GM19397 (cell line): ENCODE results near the gene ZNRF2.

Source experiments
- ATAC-seq: cut with Tn5 transposase; IDR thresholded peaks from one replicate; pipeline ENCODE4 v1.9.1; 2021; ENCODE audit warnings: mild to moderate bottlenecking, moderate library complexity; ENCODE audit not compliant: unreplicated experiment

Gene ZNRF2

GRCh38 chr7:30315589-30315988, 31.2 kb downstream of the ZNRF2 start:
- ATAC-seq: no peak

DNA sequence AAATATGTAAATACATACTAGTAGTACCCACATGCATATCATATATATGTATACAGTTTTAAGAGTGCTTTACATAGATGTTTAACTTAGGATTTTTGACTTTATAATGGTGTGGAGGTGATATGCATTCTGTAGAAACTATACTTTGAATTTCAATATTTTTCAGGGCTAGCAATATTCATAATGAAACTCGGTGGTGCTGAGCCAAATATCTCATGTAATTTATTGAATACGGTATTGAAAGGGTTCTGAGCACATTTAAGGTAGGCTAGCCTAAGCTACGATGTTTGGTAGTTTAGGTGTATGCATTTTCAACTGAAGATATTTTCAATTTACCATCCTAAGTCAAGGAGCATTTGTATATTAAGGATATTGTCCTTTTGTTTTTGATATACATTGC, 36.0 kb downstream of the ZNRF2 start:
- ATAC-seq: no peak

GRCh38 chr7:30321089-30321881, 36.9 kb downstream of the ZNRF2 start:
- no peak for ATAC-seq

DNA sequence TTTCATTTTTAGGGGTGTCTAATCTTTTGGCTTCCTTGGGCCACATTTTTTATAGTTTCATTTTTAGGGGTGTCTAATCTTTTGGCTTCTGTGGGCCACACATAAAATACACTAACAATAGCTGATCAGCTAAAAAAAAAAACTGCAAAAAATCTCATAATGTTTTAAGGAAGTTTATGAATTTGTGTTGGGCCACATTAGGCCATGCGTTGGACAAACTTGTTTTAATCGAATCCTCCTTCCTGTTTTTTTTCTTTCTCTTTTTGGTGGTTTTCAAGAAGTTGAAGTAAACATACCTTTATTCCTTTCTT, 37.4 kb downstream of the ZNRF2 start:
- ATAC-seq: no peak

DNA sequence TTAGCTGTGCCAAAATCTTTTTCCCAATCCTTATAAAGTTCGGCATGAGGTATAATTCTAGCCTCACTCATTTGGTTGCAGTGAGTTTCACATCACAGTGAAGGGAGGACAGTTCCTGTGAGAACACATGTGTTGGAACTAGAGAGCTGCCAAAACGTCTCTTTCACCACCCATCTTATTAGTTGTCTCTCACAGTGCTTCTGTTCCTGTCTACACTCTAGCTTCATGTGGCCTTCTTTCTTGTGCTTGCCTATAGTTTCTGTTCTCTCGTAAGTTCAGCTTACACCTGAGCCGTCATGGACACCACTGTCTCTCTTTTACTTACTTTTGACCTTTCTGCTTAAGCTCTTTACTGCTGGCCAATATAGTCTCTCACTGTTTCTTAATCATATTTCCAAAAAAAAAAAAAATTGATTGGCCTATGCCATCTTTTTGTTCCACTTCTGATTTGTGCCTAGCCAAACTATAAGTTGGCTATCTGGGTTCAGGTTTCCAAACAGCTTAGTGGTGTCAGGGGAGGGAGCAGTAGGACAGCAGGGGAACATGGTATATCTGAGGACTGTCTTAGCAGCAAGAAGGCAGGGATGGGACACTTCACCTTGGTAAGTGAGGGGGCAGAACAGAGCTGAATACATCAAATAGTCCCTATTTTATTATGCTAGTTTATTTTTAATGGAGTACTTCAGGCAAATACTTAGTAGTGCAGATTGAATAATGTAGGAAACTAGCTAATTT, 38.0 kb downstream of the ZNRF2 start:
- peak; percentile 72 for ATAC-seq

GRCh38 chr7:30323006-30323355, 38.6 kb downstream of the ZNRF2 start:
- peak; percentile 56 for ATAC-seq

GRCh38 chr7:30327813-30328212, 43.4 kb downstream of the ZNRF2 start:
- ATAC-seq: no peak

DNA sequence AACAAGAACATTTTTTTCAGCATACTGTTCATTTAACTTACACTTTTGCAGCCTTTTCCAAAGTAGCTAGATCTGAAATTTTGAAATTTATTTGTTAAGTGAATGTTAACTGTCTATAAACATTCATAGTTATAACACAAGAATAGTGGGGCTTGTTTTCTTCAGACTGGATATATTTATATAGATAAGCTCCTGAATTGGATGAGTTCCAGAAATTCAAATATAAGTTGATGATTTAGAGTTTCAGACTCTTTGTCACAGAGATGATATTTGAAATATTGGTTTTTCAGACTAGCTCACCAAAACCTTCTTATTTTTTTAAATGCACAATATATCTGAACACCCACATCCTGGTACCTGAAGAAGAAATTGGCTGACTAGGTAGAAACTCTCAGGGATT, 44.0 kb downstream of the ZNRF2 start:
- ATAC-seq: no peak

DNA sequence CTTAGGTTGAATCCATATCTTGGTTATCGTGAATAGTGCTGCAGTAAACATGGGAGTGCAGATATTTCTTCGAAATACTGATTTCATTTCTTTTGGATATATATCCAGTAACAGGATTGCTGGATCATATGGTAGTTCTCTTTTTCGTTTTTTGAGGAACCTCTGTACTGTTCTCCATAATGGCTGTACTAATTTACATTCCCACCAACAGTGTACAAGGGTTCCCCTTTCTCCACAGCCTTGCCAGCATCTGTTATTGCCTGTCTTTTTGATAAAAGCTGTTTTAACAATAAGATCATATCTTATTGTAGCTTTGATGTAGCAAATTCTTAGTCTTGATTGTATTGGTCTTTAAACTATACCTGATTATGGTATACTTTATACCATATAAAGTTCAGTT, 45.3 kb downstream of the ZNRF2 start:
- ATAC-seq: no peak

DNA sequence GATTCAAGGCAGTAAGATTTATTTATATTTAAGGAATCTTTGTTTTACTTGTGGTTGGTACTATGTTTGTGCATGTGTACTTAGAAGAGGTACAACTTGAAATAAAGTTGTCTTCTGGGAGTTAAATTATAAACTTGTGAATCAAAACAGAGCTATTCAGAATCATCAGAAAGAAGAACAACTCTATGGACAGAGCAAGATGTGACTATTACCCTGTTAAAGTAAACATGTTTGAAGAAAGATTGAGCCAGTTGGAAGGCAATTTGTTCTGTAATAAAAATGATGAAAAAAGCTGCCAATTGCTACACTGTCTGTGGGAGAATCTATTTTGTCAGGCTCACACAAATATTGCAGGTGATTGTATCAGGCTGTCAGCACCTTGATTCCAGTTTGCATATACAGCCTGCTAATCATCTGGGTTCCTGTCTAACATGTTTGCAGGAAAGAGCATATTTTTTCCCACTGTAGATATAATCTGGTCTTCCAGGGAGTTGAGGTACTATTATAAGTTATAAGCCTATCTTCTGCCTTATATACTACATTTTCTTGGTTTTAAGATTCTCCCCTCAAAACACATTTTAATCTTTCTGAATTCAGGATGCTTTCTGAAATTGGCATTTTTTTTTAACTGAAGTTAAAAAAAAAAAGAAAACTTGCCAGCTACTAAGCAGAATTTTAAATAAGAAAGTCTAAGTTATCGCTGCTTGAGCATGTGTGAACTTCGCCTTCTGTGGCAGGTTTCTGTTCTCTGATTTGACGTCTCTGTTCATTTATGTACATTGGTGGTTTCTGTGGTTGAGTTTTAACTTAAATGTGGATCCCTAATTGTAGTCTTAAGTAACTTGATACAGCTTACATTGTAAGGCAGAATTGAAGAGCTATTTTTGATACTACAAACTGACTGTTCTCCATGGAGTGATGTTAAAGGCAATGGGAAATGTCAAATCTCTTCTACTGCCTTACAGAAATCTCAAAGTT, 46.0 kb downstream of the ZNRF2 start:
- peak; percentile 69 for ATAC-seq

DNA sequence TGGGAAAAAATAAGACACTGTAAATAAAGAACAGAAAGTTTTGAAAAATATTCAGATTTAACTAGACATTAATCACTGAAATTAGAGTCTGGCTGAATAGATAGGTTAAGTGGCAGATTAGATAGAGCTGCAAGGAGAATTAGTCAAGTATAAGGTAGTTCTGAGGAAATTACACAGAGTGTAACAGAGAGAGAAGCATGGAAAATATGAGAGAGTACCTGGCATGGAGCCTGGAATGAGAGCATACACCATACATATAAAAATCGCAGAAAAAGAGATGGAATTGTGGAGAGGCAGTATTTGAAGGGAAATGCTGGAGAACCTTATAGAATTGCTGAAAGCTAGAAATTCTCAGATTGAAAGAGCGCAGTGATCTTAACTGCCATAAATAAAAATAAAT, 46.9 kb downstream of the ZNRF2 start:
- no peak for ATAC-seq

- ATAC-seq: no peak
Measured at GRCh38 chr7:30332549-30332948, 48.2 kb downstream of the ZNRF2 start.

GRCh38 chr7:30335763-30336487, 51.5 kb downstream of the ZNRF2 start:
- no peak for ATAC-seq

DNA sequence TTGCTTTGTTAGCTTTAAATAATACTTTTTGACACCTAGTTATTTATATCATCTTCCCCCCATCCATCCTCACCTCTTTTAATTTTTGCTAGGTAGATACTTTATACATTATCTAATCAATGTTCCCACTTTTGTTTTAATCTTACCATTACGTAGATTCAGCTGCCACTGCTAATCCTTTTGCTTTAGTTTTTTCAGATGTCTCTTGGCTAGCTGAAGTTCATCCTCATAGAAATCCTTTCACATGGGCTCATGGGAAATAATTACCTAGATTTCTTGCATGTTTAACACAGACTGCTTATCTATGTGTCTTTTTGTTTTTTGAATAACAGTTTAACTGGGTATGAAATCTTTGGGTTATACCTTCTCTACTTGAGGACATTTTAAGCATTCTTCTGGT, 60.1 kb downstream of the ZNRF2 start:
- ATAC-seq: no peak

- ATAC-seq: no peak
Measured at GRCh38 chr7:30347226-30348082, 63.1 kb downstream of the ZNRF2 start.

GRCh38 chr7:30348083-30348560, 63.7 kb downstream of the ZNRF2 start:
- peak; percentile 72 for ATAC-seq

DNA sequence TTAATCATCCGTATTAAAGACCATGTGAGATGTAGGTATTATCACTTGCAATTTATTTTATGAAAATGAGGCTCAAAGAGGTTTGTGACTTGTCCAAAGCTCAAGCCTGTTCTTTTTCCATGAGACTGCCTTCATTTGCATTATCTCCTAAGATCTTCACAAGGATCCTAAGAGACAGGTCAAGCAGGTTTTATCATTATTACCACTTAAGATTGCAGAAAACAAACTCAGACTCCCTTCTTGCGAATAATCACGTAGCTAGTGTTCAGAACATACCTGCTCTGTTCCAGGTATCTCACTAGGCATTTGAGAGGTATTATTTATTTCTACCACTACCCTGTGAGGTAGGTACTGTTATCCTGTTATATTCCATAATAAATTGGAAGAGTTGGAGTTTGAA, 64.8 kb downstream of the ZNRF2 start:
- no peak for ATAC-seq

DNA sequence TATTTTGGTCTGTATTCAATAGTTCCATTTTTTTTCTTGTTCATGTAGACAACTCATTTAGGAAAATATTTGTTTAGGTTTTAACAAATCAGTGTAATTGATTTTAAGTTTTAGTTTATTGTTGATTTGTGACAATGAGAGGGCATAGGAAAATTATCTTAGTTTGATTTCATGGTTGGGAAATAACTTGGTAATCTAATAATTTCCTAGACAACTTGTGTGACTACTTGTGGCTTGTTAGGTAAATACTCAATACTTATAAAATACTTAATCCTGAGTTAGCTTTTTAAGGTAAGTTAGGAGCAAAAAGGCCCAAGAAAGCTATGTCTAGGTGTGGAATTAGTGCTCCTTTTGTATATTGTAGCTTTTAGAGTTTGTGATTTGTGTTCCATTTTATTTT, 65.4 kb downstream of the ZNRF2 start:
- no peak for ATAC-seq

- ATAC-seq: no peak
Measured at GRCh38 chr7:30351286-30351685, 66.9 kb downstream of the ZNRF2 start.

- ATAC-seq: no peak
Measured at GRCh38 chr7:30351724-30352123, 67.3 kb downstream of the ZNRF2 start.
